Activated CD8-positive, alpha-beta T cell treated with anti-CD3 and anti-CD28 coated beads for 36 hours (primary cell): ENCODE measurements around the gene DUOX2. TPM values are rescaled to one million over a fixed set of nuclear protein-coding genes. Genes with fewer than 3 reads are reported as not detected.

Experiments used
- ATAC-seq: fragments of 200-7000 bp; cut with Tn5 transposase; one replicate; pipeline ENCODE4 v1.10.0; 2021; ENCODE audit warnings: mild to moderate bottlenecking, moderate library complexity
- CTCF ChIA-PET: fragments of 350-600 bp; sonication (Branson Sonifier 250); formaldehyde crosslinking; loops from one replicate; lab custom pipeline; 2021; ENCODE audit warnings: antibody characterized with exemption; lab: Charles Lee
- POLR2A ChIA-PET: fragments of 350-600 bp; sonication (Branson Sonifier 250); formaldehyde crosslinking; loops from one replicate; lab custom pipeline; 2021; ENCODE audit warnings: antibody characterized with exemption; lab: Charles Lee
- DNase-seq: peaks from one replicate; pipeline ENCODE4 v3.0.0-alpha.2; 2020
- H3K27ac Mint-ChIP-seq: one replicate; pipeline ENCODE4 v1.8.0; 2021; ENCODE audit warnings: mild to moderate bottlenecking, mixed read lengths
- H3K27me3 Mint-ChIP-seq: one replicate; pipeline ENCODE4 v1.8.0; 2021; ENCODE audit warnings: mixed read lengths
- H3K36me3 Mint-ChIP-seq: one replicate; pipeline ENCODE4 v1.8.0; 2021; ENCODE audit warnings: low read depth, mixed read lengths
- H3K4me1 Mint-ChIP-seq: one replicate; pipeline ENCODE4 v1.8.0; 2021; ENCODE audit warnings: low read depth, mixed read lengths
- H3K4me3 Mint-ChIP-seq: one replicate; pipeline ENCODE4 v1.8.0; 2021; ENCODE audit warnings: mild to moderate bottlenecking, moderate library complexity, mixed read lengths
- H3K9me3 Mint-ChIP-seq: one replicate; pipeline ENCODE4 v1.8.0; 2021; ENCODE audit warnings: mixed read lengths
- intact Hi-C: fragments of 100-400 bp; cut with micrococcal nuclease; formaldehyde crosslinking; loops from one replicate; pipeline ENCODE4 v1.10.0; 2022
- total RNA-seq, 2 experiments: library from RNA; stranded (reverse); gene quantifications; one replicate each; pipeline ENCODE4 v1.2.3, GENCODE V29; 2021
- TF ChIP-seq, protein P1 (sequence below): fragments of 200-600 bp; IDR thresholded peaks from one replicate; pipeline ENCODE4 v1.8.0; 2022; ENCODE audit warnings: antibody characterized with exemption, mild to moderate bottlenecking

The DUOX2 gene
- total RNA-seq, 2 experiments from 2014 or later: 0.05 to 0.18 TPM

DNA sequence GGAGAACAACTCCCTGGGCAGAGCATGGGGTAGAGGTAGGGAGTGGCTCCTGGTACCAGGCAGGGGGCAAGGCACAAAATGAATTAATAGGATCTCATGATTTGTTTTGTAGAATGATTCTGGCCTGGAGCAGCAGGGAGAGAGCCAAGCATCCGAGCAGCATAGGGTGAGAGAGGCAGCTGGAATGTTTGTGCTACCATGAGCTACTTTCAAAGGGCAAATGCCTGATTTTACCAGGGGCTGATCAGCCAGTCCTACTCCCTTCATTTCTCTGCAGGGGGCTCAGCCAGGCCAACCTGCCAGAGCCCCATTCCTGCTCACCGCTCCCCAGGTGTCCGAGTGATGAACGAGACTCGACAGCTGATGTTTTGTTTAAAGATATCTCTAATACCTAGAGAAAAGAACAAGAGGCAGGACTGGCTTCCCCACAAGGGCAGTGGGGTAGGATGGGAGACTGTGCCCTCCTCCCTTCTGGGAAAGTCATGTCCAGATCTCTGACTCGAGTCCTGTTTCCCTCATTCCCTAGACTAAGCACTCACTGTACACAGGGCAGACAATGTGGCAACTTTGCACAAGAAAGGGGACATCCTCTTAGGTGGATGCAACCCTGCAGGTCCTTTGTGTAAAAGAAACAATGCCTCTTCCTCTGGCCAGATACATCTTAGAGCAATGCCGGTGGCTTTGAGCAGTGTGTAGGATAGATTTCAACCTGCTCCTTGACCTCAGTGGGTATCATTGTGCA is 12.9 kb downstream of the DUOX2 start:
- no peak for DNase-seq
- Mint-ChIP-seq H3K27ac (no peak overlapping the region), H3K9me3 (no peaks in the 10 kb centered on the region), H3K4me1 (no peaks in the 10 kb centered on the region), H3K36me3 (no peaks in the 10 kb centered on the region), H3K27me3 (no peaks in the 10 kb centered on the region), H3K4me3 (no peak overlapping the region)
- no peak for ATAC-seq
- ChIA-PET CTCF (interaction anchor here (1.3 kb wide), 1 partner anchor 17 kb away, joined by 5 read pairs; no protein-coding TSS in a partner anchor), POLR2A (no interaction called here)
- intact Hi-C loops: no loop called here
- TF ChIP-seq, protein P1, sequence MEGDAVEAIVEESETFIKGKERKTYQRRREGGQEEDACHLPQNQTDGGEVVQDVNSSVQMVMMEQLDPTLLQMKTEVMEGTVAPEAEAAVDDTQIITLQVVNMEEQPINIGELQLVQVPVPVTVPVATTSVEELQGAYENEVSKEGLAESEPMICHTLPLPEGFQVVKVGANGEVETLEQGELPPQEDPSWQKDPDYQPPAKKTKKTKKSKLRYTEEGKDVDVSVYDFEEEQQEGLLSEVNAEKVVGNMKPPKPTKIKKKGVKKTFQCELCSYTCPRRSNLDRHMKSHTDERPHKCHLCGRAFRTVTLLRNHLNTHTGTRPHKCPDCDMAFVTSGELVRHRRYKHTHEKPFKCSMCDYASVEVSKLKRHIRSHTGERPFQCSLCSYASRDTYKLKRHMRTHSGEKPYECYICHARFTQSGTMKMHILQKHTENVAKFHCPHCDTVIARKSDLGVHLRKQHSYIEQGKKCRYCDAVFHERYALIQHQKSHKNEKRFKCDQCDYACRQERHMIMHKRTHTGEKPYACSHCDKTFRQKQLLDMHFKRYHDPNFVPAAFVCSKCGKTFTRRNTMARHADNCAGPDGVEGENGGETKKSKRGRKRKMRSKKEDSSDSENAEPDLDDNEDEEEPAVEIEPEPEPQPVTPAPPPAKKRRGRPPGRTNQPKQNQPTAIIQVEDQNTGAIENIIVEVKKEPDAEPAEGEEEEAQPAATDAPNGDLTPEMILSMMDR: no peak

DNA sequence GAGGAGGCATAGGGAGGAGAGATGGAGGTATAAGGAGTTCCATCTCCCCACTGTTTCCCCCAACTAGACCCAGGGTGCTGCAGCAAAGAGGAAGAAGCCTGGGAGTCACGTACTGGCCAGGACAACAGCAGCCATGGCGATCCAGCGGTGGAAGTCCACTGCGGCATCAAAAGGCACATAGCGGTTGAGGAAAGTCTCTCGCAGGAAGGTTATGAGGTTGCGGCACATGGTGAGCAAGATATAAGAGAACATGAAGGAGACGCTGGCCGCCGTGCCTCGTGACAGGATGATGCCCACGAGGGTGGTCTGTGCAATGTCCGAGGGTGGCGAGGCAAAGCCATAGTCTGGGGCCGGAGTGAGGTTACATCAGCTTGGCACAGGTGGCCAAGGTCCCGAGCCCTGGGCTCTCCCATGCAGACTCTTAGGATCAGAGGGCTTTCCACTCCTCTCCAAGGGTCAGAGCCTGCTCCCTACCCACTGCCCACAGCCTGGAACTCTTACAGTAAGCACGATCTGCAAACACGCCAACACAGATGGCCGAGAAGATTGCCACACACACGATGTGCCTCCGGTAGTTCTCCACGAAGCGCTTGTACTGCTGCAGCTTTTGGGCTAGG is 14.3 kb downstream of the DUOX2 start:
- Mint-ChIP-seq H3K9me3 (no peaks in the 10 kb centered on the region), H3K36me3 (no peaks in the 10 kb centered on the region), H3K27ac (no peak overlapping the region), H3K4me1 (no peaks in the 10 kb centered on the region), H3K4me3 (no peak overlapping the region), H3K27me3 (no peaks in the 10 kb centered on the region)
- ChIA-PET CTCF (no interaction called here), POLR2A (interaction anchor here (0.6 kb wide), 1 partner anchor 919 kb away, joined by 3 read pairs; no protein-coding TSS in a partner anchor)
- intact Hi-C loops: no loop called here
- TF ChIP-seq, protein P1: no peak
- DNase-seq (no peak), ATAC-seq (no peak)

DNA sequence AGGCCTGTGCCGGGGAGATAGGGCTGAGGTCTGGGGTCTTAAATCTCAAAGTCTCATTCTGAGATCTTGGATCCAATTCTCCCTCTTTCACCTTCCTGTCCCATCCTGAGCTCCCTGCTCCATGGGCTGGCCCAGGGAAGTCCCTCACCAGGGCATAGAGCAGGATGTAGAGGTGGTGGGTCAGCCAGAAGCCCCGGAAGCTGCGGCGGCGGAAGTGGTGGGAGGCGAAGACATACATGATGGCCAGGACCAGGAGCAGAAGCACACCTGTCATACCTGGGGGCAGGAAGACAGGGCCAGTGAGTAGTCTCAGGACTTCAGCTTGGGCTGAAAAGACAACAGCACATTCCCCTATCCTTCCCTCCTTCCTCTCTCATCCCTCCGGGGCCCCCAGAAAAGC is 16.5 kb downstream of the DUOX2 start:
- H3K4me1 Mint-ChIP-seq: no peaks in the 10 kb centered on the region
- POLR2A ChIA-PET: no interaction called here

DNA sequence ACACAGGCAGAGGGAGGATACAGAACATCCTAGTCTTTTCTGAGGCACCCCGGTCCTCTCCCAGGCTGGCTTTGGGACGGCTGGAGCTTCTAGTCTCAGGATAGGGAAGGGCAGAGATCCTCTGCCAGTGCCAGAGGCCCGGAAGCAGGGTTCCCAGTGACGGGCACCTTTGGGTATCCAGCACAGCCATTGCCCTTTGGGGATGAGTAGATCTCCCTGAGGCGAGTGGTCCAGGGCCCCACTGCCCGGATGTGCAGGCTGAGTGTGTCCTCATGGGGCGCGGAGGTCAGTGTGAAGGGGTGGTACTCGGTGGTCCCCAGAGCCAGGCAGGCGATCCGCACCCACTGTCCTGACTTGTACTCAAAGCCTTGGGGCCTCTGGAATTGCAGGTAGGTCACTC is 18.3 kb downstream of the DUOX2 start:
- Mint-ChIP-seq H3K36me3 (no peaks in the 10 kb centered on the region), H3K4me1 (no peaks in the 10 kb centered on the region), H3K27ac (no peak overlapping the region), H3K27me3 (peaks cover 8% of the 10 kb centered on the region), H3K4me3 (no peak overlapping the region), H3K9me3 (no peaks in the 10 kb centered on the region)
- POLR2A ChIA-PET: interaction anchor here (0.6 kb wide), 1 partner anchor 143 kb away, joined by 3 read pairs; no protein-coding TSS in a partner anchor
- CTCF ChIA-PET: no interaction called here
- TF ChIP-seq, protein P1: no peak
- DNase-seq (no peak), ATAC-seq (no peak)
- intact Hi-C loops: no loop called here

More for the DNA sequence above, 16.5 kb downstream of the DUOX2 start:
- CTCF ChIA-PET: interaction anchor here (1.1 kb wide), 1 partner anchor 20 kb away, joined by 5 read pairs; no protein-coding TSS in a partner anchor
- no peak for ATAC-seq
- Mint-ChIP-seq H3K27me3 (no peaks in the 10 kb centered on the region), H3K27ac (no peak overlapping the region), H3K4me3 (no peak overlapping the region), H3K36me3 (no peaks in the 10 kb centered on the region), H3K9me3 (no peaks in the 10 kb centered on the region)
- TF ChIP-seq, protein P1: no peak
- intact Hi-C loops: no loop called here
- no peak for DNase-seq

DNA sequence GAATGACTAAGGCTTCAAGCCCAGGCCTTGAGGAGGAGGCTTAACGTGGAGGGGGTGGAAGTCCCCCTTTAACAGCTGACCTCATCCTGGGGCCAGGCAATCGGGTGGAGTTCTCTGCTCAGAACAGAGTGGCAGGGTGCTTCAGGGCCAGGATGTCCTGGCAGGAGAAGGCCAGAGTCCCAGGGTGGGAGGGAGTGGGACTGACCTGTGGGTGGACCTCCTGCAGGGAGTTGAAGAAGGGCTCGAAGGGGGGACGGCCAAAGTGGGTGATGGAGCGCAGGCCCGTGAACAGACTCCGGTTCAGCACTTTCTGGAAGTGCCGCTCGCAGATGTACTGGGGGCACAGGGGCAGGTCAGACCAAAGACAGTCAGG is 19.6 kb downstream of the DUOX2 start:
- no peaks in the 10 kb centered on the region for H3K36me3 Mint-ChIP-seq
- H3K4me3 Mint-ChIP-seq: no peak overlapping the region

More for the DNA sequence above, 19.6 kb downstream of the DUOX2 start:
- peaks cover 15% of the 10 kb centered on the region for H3K27me3 Mint-ChIP-seq
- H3K27ac Mint-ChIP-seq: no peak overlapping the region
- no peaks in the 10 kb centered on the region for H3K9me3 Mint-ChIP-seq
- no peak for DNase-seq
- POLR2A ChIA-PET: no interaction called here
- intact Hi-C loops: no loop called here
- CTCF ChIA-PET: interaction anchor here (1.4 to 1.6 kb wide), 2 partner anchors 22 to 24 kb away, joined by 3 to 6 read pairs; no protein-coding TSS in a partner anchor
- no peaks in the 10 kb centered on the region for H3K4me1 Mint-ChIP-seq
- TF ChIP-seq, protein P1: no peak
- no peak for ATAC-seq
